ENCODE results near the gene ACAD8.
"Not testable (repeated sequence)": the region's sequence is repeated elsewhere in the genome, so short reads cannot be mapped to it uniquely, and the experiment has no call there.

Gene ACAD8

GRCh38 chr11:134270250-134270714, 16.9 kb downstream of the ACAD8 start:
- DNase-seq: no peak

- no peak for DNase-seq
These were observed 18.6 kb downstream of the ACAD8 start for GRCh38 chr11:134271978-134272377.

- DNase-seq: no peak
These were observed 19.3 kb downstream of the ACAD8 start for GRCh38 chr11:134272381-134273316.

DNA sequence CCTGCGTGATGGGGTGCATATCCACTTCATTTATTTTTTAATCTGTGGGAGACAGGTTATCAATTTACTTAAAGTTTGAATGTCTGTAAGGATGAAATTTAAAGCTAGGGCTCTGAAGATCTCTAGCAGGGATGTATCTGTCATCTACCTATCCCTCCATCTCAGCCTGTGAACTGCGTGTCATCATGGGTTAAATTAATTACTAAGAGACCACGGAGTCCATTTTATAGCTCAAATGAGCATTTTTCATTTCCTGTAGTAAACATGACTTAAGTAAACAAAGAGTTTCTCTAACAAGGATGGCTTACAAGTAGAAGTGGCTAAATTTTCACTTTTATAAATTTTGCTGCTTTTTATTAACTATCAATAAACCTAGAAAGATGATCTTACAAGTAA, 19.9 kb downstream of the ACAD8 start:
- no peak for DNase-seq

DNA sequence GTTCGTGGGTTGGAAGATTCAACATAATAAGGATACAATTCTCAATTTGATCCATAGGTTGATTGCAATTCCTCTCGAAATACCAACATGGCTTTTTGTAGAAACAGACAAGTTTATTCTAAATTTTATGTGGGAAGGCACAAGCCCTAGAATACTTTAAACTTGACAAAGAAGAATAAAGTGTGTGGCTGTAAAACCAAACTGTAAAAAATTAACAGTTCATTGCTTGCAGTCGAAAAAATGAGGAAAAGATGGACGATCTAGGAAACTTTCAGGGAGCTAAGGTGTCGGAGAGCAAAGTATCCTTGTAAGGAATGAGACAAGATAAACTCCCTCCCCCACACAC, 21.8 kb downstream of the ACAD8 start:
- DNase-seq: no peak

DNA sequence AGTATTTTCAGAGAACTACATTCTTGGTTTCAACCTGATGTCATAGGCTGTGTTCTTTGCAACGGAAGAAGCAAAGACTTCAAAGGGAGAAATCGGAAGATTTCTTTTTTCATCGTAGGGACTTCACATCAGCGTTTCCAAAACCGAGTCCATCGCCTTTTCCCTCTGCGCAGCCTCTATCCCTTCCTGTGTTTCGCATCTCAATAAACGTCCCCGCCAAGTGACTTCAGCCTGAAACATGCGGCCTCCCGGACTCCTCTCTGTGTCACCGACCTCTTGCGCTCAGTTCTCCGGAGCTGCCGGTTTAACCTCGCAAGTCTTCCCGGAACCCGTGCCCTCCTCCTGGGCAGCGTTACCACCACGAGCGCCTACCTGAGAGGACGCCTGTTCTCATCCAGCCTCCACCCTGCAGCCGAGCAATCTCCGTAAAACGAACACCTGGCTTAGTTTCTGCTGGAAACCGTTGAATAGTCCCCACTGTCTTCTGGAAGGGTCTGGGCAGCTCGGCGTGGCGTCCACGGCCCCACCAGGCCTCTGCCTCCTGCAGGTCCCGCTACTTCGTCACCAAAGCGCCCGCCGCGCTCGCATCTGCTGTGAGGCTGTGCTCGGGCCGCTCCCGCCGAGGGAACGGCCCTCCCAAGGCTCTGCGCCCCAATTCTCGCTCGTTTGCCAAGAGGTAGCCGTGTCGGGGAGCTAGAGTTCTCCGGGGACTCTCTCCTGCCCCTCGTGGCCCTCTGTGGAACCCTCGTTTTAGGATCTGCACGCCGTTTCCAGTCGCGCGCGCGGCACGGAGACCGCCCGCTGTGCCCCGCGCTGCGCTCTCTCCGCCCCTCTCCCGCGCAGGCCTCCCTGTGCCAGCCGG, 22.4 kb downstream of the ACAD8 start, which contains the start of gene GLB1L3:
TSS of gene GLB1L3 (plus strand) at position 846 of the 862 bp plus-strand sequence. CDS start 362 bp downstream, outside the sequence.
- DNase-seq: no peak

- no peak for DNase-seq
These were observed 23.2 kb downstream of the ACAD8 start for GRCh38 chr11:134276396-134277182.

DNA sequence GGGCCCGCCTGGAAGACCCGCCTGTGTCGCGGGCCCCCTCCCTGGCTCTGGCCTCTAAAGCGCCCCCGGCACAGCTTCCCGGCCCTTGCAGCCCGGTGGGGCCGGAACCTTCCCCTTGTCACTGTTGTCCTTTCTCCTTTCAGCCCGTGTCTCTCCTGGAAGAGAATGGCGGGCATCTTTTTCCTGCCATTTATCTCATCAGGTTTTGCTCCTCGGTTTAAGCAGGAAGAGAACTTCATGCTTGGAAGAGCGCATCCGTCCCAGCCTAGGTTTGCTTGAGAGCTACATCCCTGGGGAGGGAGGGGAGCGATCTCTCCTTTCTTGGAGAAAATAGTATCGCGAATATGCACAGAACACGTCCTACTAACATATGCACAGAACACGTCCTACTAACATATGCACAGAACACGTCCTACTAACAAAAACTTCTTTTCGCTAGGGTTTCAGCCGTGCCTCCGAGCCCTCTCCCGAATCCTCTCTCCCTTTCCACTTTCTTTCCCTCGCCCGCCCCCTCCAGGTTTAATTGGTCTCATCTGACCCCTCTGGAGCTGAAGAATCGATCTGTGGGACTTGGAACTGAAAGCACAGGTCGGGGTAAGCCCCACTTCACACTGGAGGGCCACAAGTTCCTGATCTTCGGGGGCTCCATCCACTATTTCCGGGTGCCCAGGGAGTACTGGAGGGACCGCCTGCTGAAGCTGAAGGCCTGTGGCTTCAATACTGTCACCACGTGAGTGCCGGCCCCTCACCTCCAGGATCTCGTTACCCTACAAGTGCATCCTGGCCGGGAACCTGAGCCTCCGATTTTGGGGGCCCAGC, 24.0 kb downstream of the ACAD8 start:
- no peak for DNase-seq

GRCh38 chr11:134278356-134278755, 25.0 kb downstream of the ACAD8 start:
- DNase-seq: no peak

GRCh38 chr11:134281635-134282034, 28.3 kb downstream of the ACAD8 start:
- DNase-seq: not testable (repeated sequence)

GRCh38 chr11:134282121-134283045, 29.0 kb downstream of the ACAD8 start:
- DNase-seq: no peak

DNA sequence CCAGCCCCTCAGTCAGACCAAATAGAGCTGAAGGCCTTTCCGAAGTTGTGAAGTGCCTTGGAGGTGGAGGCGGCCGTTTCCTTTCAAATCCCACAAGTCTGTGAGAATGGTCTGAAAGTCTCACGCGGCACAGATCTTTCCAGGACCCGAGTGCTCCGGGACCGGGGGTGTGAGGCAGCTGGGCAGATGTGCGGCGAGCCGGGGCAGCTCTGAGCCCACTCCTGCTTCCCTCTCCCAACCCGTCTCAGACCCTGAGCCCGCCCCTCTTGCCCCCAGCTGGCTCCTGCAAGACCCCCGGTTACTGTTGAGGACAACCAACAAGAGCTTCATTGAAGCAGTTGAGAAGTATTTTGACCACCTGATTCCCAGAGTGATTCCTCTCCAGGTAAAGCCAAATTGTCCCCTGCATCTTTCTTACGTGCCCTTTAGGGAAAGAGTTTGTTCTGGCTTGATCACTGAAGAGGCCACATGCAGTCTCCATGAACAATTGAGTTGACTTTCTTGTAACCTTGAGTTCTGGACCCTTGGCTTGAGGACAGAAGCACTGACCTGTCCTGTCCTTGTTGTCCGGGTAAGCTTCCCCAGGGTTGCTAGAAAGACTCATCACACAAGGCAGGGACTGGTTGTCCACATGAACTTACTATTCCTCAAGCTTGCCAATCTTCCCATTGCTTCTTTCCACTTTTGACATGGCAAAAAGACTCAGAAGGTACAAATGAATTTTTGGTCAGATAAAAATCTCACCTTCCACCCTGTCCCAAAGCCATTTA, 30.3 kb downstream of the ACAD8 start:
- no peak for DNase-seq

DNA sequence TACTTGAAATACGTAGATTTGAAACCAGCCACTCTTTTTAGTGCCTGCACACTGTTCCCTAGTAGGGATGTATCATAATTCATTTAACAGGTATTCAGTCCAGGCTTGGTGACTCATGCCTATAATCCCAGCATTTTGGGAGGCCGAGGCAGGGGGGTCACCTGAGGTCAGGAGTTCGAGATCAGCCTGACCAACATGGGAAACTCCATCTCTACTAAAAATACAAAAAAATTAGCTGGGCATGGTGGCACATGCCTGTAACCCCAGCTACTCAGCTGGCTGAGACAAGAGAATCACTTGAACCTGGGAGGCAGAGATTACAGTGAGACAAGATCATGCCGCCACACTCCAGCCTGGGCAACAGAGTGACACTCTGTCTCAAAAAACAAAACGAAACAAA, 31.0 kb downstream of the ACAD8 start:
- not testable (repeated sequence) for DNase-seq

DNA sequence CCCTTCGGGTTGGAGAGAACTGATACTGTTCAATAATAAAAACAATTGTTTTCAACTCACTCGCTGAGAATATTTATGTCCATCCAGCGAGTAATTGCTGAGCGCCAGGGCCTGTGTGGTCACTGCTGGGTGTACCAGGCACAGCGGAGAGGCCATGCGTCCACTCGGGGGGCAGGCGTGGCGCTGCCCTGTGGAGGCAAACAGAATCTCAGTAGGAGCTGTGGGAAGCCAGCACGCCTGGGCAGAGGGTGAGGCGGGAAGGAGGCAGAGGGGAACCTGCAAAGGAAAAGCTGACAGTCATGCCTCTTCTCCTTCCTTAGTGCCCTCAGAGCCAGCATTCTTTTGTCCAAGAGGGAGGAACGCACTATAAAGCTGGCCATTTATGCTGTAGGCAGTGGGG, 34.2 kb downstream of the ACAD8 start:
- DNase-seq: no peak

- DNase-seq: no peak
These were observed 35.1 kb downstream of the ACAD8 start for GRCh38 chr11:134288486-134288885.

DNA sequence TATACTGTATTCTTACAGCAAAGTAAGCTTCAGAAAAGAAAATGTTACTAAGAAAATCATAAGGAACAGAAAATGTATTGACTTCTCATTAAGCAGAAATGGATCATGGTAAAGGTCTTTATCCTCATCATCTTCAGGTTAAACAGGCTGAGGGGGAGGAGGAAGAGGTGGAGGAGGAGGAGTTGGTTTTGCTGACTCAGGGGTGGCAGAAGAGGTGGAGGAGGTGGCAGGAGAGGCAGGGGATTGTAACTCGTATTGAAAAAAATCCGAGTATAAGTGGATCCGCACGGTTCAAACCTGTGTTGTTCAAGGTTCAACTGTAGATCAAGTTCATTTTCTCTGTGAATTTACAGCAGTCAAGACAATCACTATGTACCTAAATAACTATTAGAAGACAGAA, 35.8 kb downstream of the ACAD8 start:
- DNase-seq: no peak

DNA sequence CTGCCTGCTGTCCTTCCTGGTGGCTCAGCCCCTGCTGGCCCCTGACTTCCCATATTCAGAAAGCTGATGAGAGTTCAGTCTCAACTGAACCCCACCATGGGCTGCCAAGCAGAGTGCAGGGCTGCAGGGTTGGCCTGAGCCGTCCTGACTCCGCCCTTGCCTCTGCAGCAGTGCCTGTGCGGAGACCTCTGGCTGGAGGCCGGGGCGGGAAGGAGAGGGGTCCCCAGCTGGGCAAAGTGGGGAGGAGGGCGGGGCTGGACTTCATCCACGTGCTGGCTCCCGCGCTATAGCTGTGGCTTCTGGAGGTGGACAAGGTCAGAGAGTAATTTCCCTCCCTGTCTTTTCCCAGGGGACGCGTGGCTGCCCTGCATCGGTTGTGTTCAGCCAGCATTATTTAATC, 36.4 kb downstream of the ACAD8 start:
- no peak for DNase-seq

DNA sequence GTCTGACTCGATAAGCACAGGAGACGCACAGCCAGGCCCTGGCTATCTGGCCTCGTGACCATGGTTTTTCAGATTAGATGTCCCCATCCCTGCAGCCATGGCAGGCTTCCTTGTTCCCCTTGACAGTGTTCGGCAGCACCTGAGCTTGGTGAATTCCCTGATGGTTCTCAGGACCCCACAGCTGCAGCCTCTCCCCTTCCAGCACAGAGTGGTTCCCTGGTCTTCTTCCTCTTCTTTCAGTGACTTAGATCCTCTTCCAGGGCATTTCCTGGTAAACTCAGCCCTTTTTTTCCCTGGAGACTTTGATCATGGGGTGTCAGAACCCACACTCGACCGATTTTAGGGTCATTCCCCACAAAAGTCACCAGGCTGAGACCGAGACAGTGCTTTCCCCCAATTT, 37.3 kb downstream of the ACAD8 start:
- DNase-seq: no peak

DNA sequence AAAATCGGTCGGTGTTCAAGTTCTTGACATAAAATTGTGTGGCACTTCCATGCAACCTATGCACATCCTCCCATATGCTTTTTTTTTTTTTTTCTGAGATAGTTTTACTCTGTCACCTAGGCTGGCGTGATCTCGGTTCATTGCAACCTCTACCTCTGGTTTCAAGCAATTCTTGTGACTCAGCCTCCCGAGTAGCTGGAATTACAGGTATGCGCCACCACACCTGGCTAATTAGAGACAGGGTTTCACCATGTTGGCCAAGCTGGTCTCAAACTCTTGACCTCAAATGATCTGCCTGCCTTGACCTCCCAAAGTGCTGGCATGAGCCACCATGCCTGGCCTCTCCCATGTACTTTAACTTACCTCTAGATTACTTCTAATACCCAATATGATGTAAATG, 37.8 kb downstream of the ACAD8 start:
- no peak for DNase-seq

- no peak for DNase-seq
These were observed 39.3 kb downstream of the ACAD8 start for GRCh38 chr11:134292661-134293060.
